AG04450 (cell line): ENCODE results near the gene SPDYE17. TPM values are rescaled to one million over a fixed set of nuclear protein-coding genes. Genes with fewer than 3 reads are reported as not detected.
"Not testable (repeated sequence)": the region's sequence is repeated elsewhere in the genome, so short reads cannot be mapped to it uniquely, and the experiment has no call there.

ENCODE experiments used
- CTCF ChIA-PET: fragments of 300-600, 350-600 bp; formaldehyde crosslinking; extraction: SDS; loops from one replicate; lab custom pipeline; 2022; ENCODE audit warnings: antibody characterized with exemption, inconsistent platforms; lab: Charles Lee
- POLR2A ChIA-PET: fragments of 350-600 bp; formaldehyde crosslinking; extraction: SDS; loops from one replicate; lab custom pipeline; 2021; ENCODE audit warnings: antibody characterized with exemption, inconsistent platforms; lab: Yijun Ruan, JAX
- DNase-seq: peaks from one replicate; pipeline ENCODE4 v3.0.0-alpha.2; 2011; ENCODE audit warnings: low read depth, low spot score
- H3K27ac ChIP-seq: one replicate; pipeline ENCODE4 v1.5.1; 2012; ENCODE audit warnings: low read depth, low read length, control low read depth
- H3K27me3 ChIP-seq: one replicate; pipeline ENCODE4 v1.6.0; 2012; ENCODE audit warnings: low read length; ENCODE audit not compliant: control insufficient read depth, insufficient read depth
- H3K4me3 ChIP-seq: 2 replicates; pipeline ENCODE4 v1.5.1; 2011; ENCODE audit warnings: mild to moderate bottlenecking, low read depth, low read length, control low read depth
- H3K9me3 ChIP-seq: 2 replicates; pipeline ENCODE4 v1.5.1; 2012; ENCODE audit warnings: low read length; ENCODE audit not compliant: control insufficient read depth, insufficient read depth
- polyA plus RNA-seq: library from polyadenylated mRNA; depleted of rRNA; stranded (reverse); fragments of >200 nt; gene quantifications from 2 replicates; pipeline ENCODE4 v1.2.3, GENCODE V29; 2011

The SPDYE17 gene
- polyA plus RNA-seq, 1 experiment, result not detected

GRCh38 chr7:77008000-77008399 is 24.2 kb downstream of the SPDYE17 start:
- H3K27me3 ChIP-seq, H3K9me3 ChIP-seq, POLR2A ChIA-PET, DNase-seq, H3K4me3 ChIP-seq, H3K27ac ChIP-seq, CTCF ChIA-PET: not testable (repeated sequence)

GRCh38 chr7:77006127-77007110 is 25.7 kb downstream of the SPDYE17 start:
- POLR2A ChIA-PET, H3K27me3 ChIP-seq, DNase-seq, H3K9me3 ChIP-seq, H3K4me3 ChIP-seq, CTCF ChIA-PET, H3K27ac ChIP-seq: not testable (repeated sequence)

GRCh38 chr7:77005461-77006057 is 26.6 kb downstream of the SPDYE17 start:
- H3K27ac ChIP-seq, H3K4me3 ChIP-seq, H3K9me3 ChIP-seq, DNase-seq, CTCF ChIA-PET, H3K27me3 ChIP-seq, POLR2A ChIA-PET: not testable (repeated sequence)

- H3K9me3 ChIP-seq, H3K27ac ChIP-seq, POLR2A ChIA-PET, H3K4me3 ChIP-seq, DNase-seq, CTCF ChIA-PET, H3K27me3 ChIP-seq: not testable (repeated sequence)
Measured at GRCh38 chr7:77004151-77004550, 28.0 kb downstream of the SPDYE17 start.

GRCh38 chr7:77003241-77003640 is 28.9 kb downstream of the SPDYE17 start:
- POLR2A ChIA-PET, H3K27me3 ChIP-seq, H3K4me3 ChIP-seq, CTCF ChIA-PET, H3K9me3 ChIP-seq, DNase-seq, H3K27ac ChIP-seq: not testable (repeated sequence)

- H3K27ac ChIP-seq, H3K4me3 ChIP-seq, H3K27me3 ChIP-seq, DNase-seq, POLR2A ChIA-PET, H3K9me3 ChIP-seq: not testable (repeated sequence)
- CTCF ChIA-PET, result interaction anchor here (0.6 kb wide), 1 partner anchor 110 kb away, joined by 3 read pairs; no protein-coding TSS in a partner anchor
Measured at GRCh38 chr7:77002678-77003233, 29.4 kb downstream of the SPDYE17 start.

GRCh38 chr7:77002104-77002503 is 30.1 kb downstream of the SPDYE17 start:
- H3K4me3 ChIP-seq, DNase-seq, POLR2A ChIA-PET, H3K27ac ChIP-seq, H3K9me3 ChIP-seq, H3K27me3 ChIP-seq: not testable (repeated sequence)
- CTCF ChIA-PET, result interaction anchor here (0.6 kb wide), 1 partner anchor 110 kb away, joined by 3 read pairs; no protein-coding TSS in a partner anchor

GRCh38 chr7:76999474-77000107 is 32.6 kb downstream of the SPDYE17 start:
- POLR2A ChIA-PET, H3K27ac ChIP-seq, CTCF ChIA-PET, DNase-seq, H3K4me3 ChIP-seq, H3K27me3 ChIP-seq, H3K9me3 ChIP-seq: not testable (repeated sequence)

GRCh38 chr7:76998764-76999450 is 33.3 kb downstream of the SPDYE17 start:
- H3K9me3 ChIP-seq, CTCF ChIA-PET, DNase-seq, H3K4me3 ChIP-seq, H3K27ac ChIP-seq, POLR2A ChIA-PET, H3K27me3 ChIP-seq: not testable (repeated sequence)
